HEK293 (cell line): ENCODE measurements around the gene PZP.

ENCODE experiments used
- CTCF ChIA-PET: fragments of 350-600 bp; formaldehyde crosslinking; extraction: SDS; loops from one replicate; lab custom pipeline; 2021; ENCODE audit warnings: antibody characterized with exemption; lab: Yijun Ruan, JAX
- POLR2A ChIA-PET: fragments of 300-600 bp; formaldehyde crosslinking; extraction: SDS; loops from one replicate; lab custom pipeline; 2020; ENCODE audit warnings: antibody characterized with exemption, inconsistent platforms; lab: Yijun Ruan, JAX
- H3K27ac ChIP-seq: fragments of 200-500 bp; sonication (Bioruptor generic); 2 replicates; pipeline ENCODE4 v1.5.1; 2014; ENCODE audit warnings: low read depth, low read length, control low read depth, inconsistent platforms; ENCODE audit errors: extremely low read depth
- H3K36me3 ChIP-seq, 2 experiments: fragments of 200-500 bp in 1 of 2; sonication (Bioruptor generic) in 1 of 2; 1 replicate in 1 of 2; 2 replicates in 1 of 2; pipeline ENCODE4 v1.5.1; 2014 to 2017; ENCODE audit warnings: inconsistent platforms in 2 of 2, low read length in 2 of 2; ENCODE audit not compliant: control insufficient read depth in 2 of 2, insufficient read depth in 1 of 2
- H3K4me1 ChIP-seq: fragments of 200-500 bp; sonication (Bioruptor generic); 2 replicates; pipeline ENCODE4 v1.5.1; 2014; ENCODE audit warnings: mild to moderate bottlenecking, low read length, inconsistent platforms; ENCODE audit not compliant: control insufficient read depth, insufficient read depth
- H3K4me3 ChIP-seq: 2 replicates; pipeline ENCODE4 v1.5.1; 2011; ENCODE audit warnings: low read depth, mild to moderate bottlenecking, control low read depth, low read length, moderate library complexity
- H3K9me3 ChIP-seq: fragments of 200-500 bp; sonication (Bioruptor generic); 2 replicates; pipeline ENCODE4 v1.5.1; 2014; ENCODE audit warnings: low read depth, low read length, inconsistent platforms; ENCODE audit not compliant: control insufficient read depth, insufficient read depth
- ELK4 ChIP-seq: IDR thresholded peaks from 2 replicates; pipeline ENCODE4 v1.6.1; 2011; ENCODE audit warnings: mild to moderate bottlenecking, low read depth, low read length, borderline replicate concordance
- GLIS2 ChIP-seq: fragments of 450-650 bp; formaldehyde crosslinking; IDR thresholded peaks from 2 replicates; pipeline ENCODE4 v1.5.1; 2016; ENCODE audit warnings: missing biosample characterization, missing genetic modification characterization
- KLF8 ChIP-seq: fragments of 450-650 bp; formaldehyde crosslinking; IDR thresholded peaks from 2 replicates; pipeline ENCODE4 v1.5.1; 2016; ENCODE audit warnings: missing biosample characterization, missing genetic modification characterization
- PRDM1 ChIP-seq: fragments of 450-650 bp; formaldehyde crosslinking; IDR thresholded peaks from 2 replicates; pipeline ENCODE4; 2016; ENCODE audit warnings: missing biosample characterization, missing genetic modification characterization
- PRDM4 ChIP-seq: fragments of 450-650 bp; formaldehyde crosslinking; IDR thresholded peaks from 2 replicates; pipeline ENCODE4 v1.5.1; 2017; ENCODE audit warnings: missing biosample characterization, missing genetic modification characterization
- ZBTB10 ChIP-seq: fragments of 450-650 bp; formaldehyde crosslinking; IDR thresholded peaks from 2 replicates; pipeline ENCODE4 v1.5.1; 2016; ENCODE audit warnings: missing biosample characterization, missing genetic modification characterization
- ZBTB26 ChIP-seq: fragments of 450-650 bp; formaldehyde crosslinking; optimal IDR thresholded peaks from 2 replicates; pipeline ENCODE3; 2016; ENCODE audit warnings: missing biosample characterization, mild to moderate bottlenecking, missing genetic modification characterization
- ZFP37 ChIP-seq: fragments of 450-650 bp; formaldehyde crosslinking; IDR thresholded peaks from 2 replicates; pipeline ENCODE4 v1.5.1; 2016; ENCODE audit warnings: missing biosample characterization, missing genetic modification characterization
- ZNF10 ChIP-seq: fragments of 450-650 bp; formaldehyde crosslinking; IDR thresholded peaks from 2 replicates; pipeline ENCODE4 v1.5.1; 2017; ENCODE audit warnings: missing biosample characterization, missing genetic modification characterization
- ZNF121 ChIP-seq: fragments of 450-650 bp; formaldehyde crosslinking; IDR thresholded peaks from 2 replicates; pipeline ENCODE4 v1.5.1; 2016; ENCODE audit warnings: missing biosample characterization, missing genetic modification characterization
- ZNF19 ChIP-seq: fragments of 450-650 bp; formaldehyde crosslinking; IDR thresholded peaks from 2 replicates; pipeline ENCODE4; 2016; ENCODE audit warnings: missing biosample characterization, missing genetic modification characterization, low read depth
- ZNF514 ChIP-seq: fragments of 450-650 bp; formaldehyde crosslinking; IDR thresholded peaks from 2 replicates; pipeline ENCODE4 v1.5.1; 2016; ENCODE audit warnings: missing biosample characterization, missing genetic modification characterization
- ZNF623 ChIP-seq: fragments of 450-650 bp; formaldehyde crosslinking; IDR thresholded peaks from 2 replicates; pipeline ENCODE4 v1.5.1; 2016; ENCODE audit warnings: missing biosample characterization, missing genetic modification characterization
- ZNF704 ChIP-seq: fragments of 450-650 bp; formaldehyde crosslinking; IDR thresholded peaks from 2 replicates; pipeline ENCODE4 v1.5.1; 2016; ENCODE audit warnings: missing biosample characterization, missing genetic modification characterization
- ZSCAN4 ChIP-seq: fragments of 450-650 bp; formaldehyde crosslinking; IDR thresholded peaks from 2 replicates; pipeline ENCODE4 v1.5.1; 2017; ENCODE audit warnings: missing biosample characterization, missing genetic modification characterization
- ZXDB ChIP-seq: fragments of 450-650 bp; formaldehyde crosslinking; IDR thresholded peaks from 2 replicates; pipeline ENCODE4 v1.5.1; 2016; ENCODE audit warnings: missing biosample characterization, missing genetic modification characterization

The PZP gene

GRCh38 chr12:9106610-9107541 is 101.3 kb downstream of the PZP start:
- no peaks in the 10 kb centered on the region for H3K4me1 ChIP-seq
- H3K9me3 ChIP-seq = no peaks in the 10 kb centered on the region
- CTCF ChIA-PET = no interaction called here
- no peak overlapping the region for H3K27ac ChIP-seq
- POLR2A ChIA-PET = no interaction called here
- no peaks in the 10 kb centered on the region for H3K36me3 ChIP-seq
- no peak for TF ChIP-seq ZNF704 (tag by site-specific recombination)
- H3K4me3 ChIP-seq = no peak overlapping the region

- ChIA-PET POLR2A (no interaction called here), CTCF (no interaction called here)
- Histone ChIP-seq H3K4me3 (no peak overlapping the region), H3K4me1 (no peaks in the 10 kb centered on the region), H3K36me3 (no peaks in the 10 kb centered on the region), H3K27ac (no peak overlapping the region), H3K9me3 (no peaks in the 10 kb centered on the region)
- TF ChIP-seq PRDM1 (peak; percentile 68), PRDM4 (tag by site-specific recombination) (no peak)
These were observed 102.1 kb downstream of the PZP start for GRCh38 chr12:9106067-9106466.

- ChIA-PET CTCF (interaction anchor here (0.6 kb wide), 1 partner anchor 29 kb away, joined by 4 read pairs; no protein-coding TSS in a partner anchor), POLR2A (no interaction called here)
- Histone ChIP-seq H3K9me3 (no peaks in the 10 kb centered on the region), H3K27ac (no peak overlapping the region), H3K4me1 (no peaks in the 10 kb centered on the region), H3K36me3 (no peaks in the 10 kb centered on the region), H3K4me3 (no peak overlapping the region)
- TF ChIP-seq ZNF121 (no peak), ZNF10 (no peak), ZSCAN4 (tag by site-specific recombination) (no peak)
- TF ChIP-seq, all 188 proteins: peak for 0
These were observed 103.3 kb downstream of the PZP start for GRCh38 chr12:9104767-9105423.

- CTCF ChIA-PET = interaction anchor here (0.6 kb wide), 1 partner anchor 28 kb away, joined by 4 read pairs; no protein-coding TSS in a partner anchor
- H3K4me3 ChIP-seq = no peak overlapping the region
- no peak overlapping the region for H3K27ac ChIP-seq
- H3K9me3 ChIP-seq = no peaks in the 10 kb centered on the region
- H3K36me3 ChIP-seq = no peaks in the 10 kb centered on the region
- POLR2A ChIA-PET = no interaction called here
- no peaks in the 10 kb centered on the region for H3K4me1 ChIP-seq
- no peak for TF ChIP-seq ZBTB26 (tag by site-specific recombination)
- no peak for TF ChIP-seq ZBTB10 (tag by site-specific recombination)
- no peak for TF ChIP-seq ZNF623 (tag by site-specific recombination)
- TF ChIP-seq ZNF514 (tag by site-specific recombination) = no peak
- no peak for TF ChIP-seq ZFP37 (tag by site-specific recombination)
- no peak for TF ChIP-seq ZNF19 (tag by site-specific recombination)
- TF ChIP-seq GLIS2 (tag by site-specific recombination) = no peak
- no peak for TF ChIP-seq ZXDB (tag by site-specific recombination)
- no peak for TF ChIP-seq KLF8 (tag by site-specific recombination)
- TF ChIP-seq ELK4 = no peak
These were observed 104.1 kb downstream of the PZP start for GRCh38 chr12:9104087-9104486.
